AML-193 (cell line): Measurements from ENCODE around the gene RFTN1.

ENCODE experiments used
- DNase-seq, 2 experiments: peaks; one replicate each; lab custom pipeline; 2025; lab: John Stamatoyannopoulos, UW

RFTN1 gene

DNA sequence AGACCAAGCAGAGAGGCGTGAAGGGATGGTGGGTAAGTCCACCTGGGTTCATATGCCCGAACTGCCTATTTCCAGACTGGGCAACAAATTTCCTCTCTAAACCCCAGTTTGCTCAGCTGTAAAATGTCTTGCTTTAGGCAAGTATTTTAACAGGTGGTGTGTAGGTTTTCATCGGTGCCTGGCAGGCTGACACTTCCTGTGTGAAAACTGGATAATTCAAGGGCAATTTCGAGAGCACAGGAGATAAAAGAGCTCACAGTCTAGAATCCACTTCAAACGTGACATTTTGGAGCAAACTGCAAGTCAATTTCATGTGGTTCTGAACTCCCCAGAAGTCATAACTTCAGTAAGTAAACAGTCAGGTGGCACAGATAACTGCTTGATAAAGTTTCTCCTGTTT lies 136.3 kb downstream of the RFTN1 start:
- DNase-seq, result no peak

DNA sequence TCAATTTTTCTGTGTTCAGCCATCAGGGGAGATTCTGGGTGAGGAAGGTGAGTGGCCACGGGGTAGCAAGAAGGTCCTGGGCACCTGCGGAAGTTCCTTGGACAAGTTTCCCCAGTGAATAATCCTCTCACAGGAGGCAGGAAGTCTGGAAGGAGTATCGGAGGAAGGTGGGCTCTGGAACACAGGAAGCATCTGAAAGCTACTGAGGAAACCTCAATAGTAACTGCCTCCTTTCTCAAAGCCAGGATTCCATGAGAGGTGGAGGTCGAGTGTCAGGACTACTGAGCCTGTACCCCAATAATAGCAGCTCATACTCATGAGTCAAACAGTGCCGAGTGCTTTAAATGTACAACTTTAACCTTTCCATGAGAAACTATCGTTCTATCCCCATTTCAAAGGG lies 137.6 kb downstream of the RFTN1 start:
- no peak for DNase-seq

DNA sequence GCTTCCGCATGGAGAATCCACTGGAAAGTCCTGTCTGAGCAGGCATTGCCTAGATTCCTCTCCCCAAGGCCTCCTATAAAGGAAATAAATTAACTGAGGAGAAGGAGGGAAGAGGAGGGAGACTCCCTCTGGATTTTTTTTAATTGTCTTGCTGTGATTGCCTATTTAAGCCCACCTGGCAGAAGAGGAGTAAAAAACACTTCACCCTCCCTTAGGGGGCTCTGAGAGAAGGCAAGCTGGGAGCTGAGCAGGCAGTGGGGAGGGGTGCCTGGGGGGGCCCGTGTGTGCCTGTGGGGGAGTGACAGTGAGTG lies 138.6 kb downstream of the RFTN1 start:
- no peak for DNase-seq

DNA sequence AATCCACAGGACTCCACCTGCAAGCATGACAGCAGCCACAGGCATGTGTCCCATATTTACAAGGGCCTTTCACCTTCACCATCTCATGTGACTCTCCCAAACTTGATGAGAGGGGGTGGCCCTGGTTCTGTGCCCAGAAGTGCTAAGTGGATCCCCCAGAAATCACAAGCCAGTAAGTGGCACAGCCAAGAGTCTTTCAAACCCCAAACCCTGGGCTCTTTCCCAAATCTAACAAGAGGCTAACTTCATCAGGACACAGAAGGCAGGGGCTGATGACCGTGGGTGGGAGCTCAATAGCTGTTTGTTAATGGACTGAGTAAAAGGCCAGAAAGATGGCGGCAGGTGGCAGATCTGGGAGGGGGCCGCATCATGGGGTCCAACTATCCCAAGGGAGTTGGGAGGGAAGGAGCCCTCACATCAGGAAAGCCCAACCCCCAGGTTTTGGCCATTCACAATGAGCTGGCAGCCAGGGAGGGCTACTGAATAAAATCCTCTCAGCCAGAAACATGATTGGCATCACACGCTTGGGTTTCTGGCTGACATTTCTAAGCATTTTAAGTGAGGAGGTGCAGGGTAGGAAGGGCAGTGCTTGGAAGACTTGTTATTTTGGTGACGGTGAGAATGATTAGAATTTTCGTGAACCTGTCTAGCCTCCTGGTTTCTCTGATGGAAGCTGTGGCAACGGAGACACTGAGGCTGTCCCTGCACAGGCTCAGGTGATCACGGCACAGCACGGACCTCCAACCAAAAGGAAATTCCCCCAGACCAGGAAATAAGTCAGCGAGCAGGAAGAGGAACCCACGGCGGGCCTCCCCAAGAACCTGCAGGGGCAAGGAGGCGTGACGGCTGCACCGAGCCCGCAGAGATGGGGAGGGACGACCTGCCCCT lies 139.2 kb downstream of the RFTN1 start:
- no peak for DNase-seq

GRCh38 chr3:16373341-16373946 lies 140.1 kb downstream of the RFTN1 start:
- no peak for DNase-seq

DNA sequence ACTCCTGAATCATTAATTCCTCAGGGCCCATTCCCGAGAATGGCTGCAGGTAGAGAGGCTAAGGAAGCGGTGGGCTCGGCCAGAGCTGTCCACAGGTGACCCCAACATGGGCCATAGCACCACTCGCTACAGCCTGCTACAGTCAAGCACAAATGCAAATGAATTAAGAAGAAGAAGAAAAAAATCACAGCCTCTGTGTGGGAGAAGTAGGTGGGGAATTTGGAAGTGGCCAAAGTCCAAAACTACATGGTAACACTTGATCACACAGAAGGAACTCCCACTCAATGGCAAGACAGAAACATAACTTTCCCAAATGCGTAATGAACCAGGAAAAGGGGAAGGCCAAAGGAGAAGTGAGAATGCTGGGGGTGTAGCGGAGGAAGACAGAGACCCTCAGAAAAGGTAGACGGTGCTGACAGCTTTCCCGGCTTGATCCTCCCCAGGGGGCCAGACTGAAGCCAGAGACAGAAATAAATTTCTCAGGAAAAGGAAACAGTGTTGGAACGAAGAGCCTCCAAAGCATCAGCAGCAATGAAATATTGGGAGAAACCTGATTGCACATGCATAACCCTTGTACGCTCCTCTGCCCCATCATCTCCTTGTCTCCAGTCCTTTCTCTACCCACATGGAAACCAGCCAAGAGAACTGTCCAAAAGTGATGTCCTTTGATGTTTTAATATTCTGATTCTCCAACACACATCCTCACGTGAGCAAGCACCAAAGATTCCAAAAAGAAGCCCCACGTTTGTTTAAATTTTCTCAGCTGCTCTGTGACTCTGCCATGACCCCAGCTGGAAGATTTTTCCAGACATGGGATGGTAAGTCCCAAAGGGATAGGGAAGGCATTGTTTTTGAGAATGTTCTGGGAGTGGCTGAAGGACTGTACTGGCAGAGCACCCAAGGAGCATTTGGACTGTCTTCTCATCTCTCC lies 140.9 kb downstream of the RFTN1 start:
- no peak for DNase-seq

DNA sequence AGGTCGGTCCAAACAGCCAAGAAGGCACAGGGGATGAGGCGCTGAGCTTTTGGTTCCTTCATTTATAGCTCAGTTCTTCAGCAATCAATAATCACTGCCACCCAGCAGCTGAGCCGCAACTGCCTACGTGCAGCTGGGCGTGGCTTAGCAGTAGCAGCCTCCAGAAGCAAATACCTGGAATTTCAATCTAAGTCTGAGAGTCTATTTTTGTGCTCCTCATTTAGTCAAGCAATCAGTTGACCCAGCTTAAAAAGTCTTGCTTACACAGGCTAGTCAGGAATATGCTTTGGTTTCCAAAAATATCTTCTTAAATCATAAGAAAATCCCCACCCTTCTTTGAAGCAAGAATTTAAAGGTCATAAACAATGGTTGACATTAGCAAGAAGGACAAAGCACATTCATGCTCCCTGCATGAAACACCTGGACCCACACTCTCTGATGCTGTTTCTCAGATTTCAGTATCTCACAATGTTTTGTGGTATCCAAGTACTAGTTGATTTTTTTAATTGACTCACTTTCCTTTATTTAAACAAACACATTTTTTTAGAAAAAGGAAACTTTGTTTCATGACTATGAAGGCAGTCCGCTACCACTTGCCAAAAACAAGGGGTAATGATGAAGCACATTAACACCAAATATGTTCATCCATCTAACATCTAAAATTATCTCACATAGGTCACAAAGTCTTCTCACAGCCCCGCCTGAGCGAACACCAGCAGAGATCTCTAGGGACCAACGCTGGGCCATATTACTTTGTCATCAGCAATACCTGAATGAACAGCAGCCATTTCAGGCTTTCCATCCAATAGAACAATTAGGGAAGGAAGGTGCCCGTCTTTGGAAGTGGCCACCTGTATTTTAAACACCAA lies 142.4 kb downstream of the RFTN1 start:
- DNase-seq, result no peak

DNA sequence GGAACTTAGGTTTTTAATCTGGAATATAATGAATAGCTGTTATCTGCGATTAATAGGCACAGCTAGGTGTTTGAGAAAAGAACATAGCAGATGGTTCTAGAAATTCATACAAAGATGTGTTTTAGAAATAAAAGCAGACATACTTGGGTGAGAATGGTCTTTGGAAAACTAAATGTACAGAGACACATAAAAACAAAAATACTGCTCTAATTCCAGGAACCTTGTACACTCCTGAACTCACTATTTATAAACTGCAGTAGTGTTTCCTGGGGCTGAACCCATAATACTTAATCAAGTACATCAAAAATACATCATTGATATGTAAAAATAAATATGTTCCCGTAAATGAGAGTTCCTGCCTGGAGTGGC lies 143.0 kb downstream of the RFTN1 start:
- no peak for DNase-seq

GRCh38 chr3:16369885-16370284 lies 143.6 kb downstream of the RFTN1 start:
- no peak for DNase-seq

DNA sequence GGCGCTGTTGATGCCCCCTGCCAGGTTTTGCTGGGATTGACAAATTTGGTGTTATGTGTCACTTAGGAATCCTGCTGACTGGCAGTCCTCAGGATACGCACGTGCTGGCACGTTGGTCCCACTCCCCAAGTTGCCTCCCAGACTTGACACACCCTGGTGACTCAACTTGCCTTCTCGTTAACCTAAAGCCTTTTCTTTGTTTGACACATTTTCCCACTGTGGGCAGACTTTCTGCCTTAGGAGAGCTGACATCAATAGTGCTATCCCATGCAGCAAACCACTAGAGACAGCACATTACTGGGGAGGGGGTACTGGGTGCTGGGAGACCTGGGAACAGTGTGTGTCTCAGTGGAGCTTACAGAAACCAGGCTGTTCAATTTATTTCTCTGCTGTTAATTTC lies 144.2 kb downstream of the RFTN1 start:
- no peak for DNase-seq

DNA sequence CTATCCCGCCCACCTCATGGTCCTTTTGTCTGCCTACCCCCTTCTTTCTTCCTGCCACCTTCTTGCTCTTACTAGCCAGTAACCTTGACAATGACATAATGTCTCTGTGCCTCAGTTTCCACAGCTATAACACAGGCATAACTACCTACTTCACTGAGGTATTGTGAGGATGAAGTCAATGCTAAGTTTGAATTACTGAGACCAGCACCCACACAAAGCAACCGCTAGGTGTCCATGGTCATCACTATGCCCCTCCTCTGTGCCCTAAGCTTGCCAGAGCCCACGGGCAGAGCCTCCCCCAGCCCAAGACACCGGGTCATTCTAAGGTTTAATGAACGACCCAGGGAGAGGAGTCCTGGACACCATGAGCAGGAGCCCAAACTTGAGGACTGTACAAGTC lies 146.9 kb downstream of the RFTN1 start:
- DNase-seq, result no peak

GRCh38 chr3:16365491-16366128 lies 147.9 kb downstream of the RFTN1 start:
- no peak for DNase-seq

DNA sequence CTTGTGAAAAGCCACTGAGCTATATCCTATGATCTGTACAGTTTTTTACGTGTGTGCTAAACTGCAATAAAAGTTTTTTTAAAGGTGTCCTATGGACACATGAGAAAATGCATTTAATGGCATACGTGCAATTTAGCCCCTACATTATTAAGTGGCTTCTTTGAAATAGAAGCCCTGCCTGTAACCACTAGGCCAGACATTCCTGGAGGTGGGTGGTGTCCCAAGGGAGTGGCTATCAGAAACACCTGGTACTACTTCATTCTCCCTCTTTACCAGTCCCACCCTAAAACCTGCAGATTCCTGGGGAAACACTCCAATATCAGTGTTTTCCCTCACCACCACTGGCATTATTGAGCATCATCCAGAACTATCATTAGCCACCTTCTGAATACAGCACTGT lies 148.5 kb downstream of the RFTN1 start:
- no peak for DNase-seq

DNA sequence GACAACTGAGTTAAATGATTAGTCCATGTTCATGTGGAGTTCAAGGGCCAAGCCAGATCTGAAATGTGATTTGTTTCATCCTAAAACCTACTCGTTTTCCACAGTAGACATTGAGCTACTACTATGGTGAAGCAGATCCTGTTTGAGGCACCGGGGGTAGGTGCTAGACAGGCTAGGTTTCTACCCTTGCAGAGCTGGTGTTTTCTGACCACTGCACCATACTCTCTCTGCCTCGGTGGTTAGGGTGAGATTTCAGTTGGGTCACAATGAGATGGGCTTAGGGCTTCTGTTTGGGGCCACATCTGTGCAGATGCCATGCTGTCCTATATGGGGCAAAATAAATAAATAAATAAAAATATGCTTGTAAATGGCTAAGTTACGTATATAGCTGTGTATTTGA lies 149.2 kb downstream of the RFTN1 start:
- no peak for DNase-seq

- DNase-seq, result no peak
Measured at GRCh38 chr3:16363636-16364035, 149.9 kb downstream of the RFTN1 start.

DNA sequence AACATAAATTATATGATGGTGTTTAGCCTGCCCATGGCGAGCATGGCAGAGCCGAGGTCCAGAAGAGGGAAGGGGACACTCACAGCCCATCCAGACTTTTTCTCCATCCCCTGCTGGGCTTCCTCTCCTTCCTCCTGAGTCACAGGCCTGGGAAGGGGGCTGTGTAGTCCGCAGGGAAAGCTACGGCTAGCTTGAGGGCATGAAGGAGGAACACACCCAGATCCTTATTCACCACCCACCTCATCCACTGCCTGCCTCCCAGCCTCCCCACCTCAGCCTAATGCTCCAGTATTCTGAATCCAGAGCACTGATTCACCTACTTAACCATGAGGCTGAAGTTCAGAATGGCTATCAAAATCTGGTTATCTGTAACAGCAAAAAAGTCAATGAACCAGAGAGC lies 150.7 kb downstream of the RFTN1 start:
- no peak for DNase-seq

DNA sequence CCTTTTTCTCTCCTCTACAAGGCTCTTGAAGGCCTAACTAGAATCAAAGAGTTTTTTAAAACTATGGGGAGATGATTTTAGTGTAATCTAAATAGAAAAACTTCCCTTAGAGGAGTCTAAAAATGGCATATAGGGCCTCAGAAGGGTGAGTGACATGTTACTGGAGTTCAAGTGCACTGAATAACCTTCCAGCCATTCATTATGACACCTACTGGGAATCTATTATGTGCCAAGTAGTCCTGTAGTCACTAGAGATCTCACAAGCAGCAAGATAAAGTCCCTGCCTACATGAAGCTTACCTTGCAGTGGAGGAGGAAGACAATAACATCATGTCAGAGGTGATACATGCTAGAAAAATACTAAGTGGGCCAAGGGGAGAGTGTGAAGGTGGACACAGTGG lies 152.4 kb downstream of the RFTN1 start:
- DNase-seq, result no peak

DNA sequence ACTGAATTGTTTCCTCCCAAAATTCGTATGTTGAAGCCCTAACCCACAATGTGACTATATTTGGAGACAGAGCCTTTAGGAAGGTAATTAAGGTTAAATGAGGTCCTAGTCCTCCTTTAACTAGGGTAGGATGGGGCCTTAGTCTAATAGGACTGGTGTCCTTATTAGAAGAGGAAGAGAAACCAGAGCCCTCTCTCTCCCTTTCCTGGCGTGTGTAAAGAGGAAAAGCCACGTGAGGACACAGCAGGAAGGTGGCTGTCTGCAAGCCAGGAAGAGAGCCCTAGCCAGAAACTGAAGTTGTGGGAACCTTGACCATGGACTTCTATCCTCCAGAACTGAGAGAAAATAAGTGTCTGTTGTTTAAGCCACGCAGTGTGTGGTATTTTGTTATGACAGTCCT lies 154.2 kb downstream of the RFTN1 start:
- no peak for DNase-seq

DNA sequence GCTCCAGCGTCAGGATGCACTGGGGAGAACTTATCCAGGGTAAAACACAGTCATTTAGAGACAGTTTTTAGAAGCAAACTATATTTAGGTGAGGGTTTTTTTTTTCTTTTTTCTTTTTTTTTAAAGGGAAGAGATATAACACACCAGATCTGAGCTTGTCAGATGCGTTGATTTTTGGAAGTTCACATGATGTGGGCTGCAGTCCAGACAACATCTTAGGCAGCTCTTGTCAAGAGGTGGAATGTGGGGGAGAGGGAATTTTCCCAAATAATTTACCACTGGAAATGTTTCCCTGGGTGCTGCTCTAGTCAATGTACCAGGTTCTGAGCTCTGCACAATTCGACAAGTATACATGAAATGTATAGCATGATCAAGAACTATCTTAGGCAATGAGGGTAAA lies 155.2 kb downstream of the RFTN1 start:
- no peak for DNase-seq

- DNase-seq, result no peak
Measured at GRCh38 chr3:16357186-16358121, 156.0 kb downstream of the RFTN1 start.
